HG03064 (cell line): ENCODE results near the gene OR6B3.
"Not testable (repeated sequence)": the region's sequence is repeated elsewhere in the genome, so short reads cannot be mapped to it uniquely, and the experiment has no call there.

Experiments used
- ATAC-seq: cut with Tn5 transposase; IDR thresholded peaks from one replicate; pipeline ENCODE4 v1.9.1; 2021; ENCODE audit warnings: low read depth; ENCODE audit not compliant: unreplicated experiment

The OR6B3 gene

DNA sequence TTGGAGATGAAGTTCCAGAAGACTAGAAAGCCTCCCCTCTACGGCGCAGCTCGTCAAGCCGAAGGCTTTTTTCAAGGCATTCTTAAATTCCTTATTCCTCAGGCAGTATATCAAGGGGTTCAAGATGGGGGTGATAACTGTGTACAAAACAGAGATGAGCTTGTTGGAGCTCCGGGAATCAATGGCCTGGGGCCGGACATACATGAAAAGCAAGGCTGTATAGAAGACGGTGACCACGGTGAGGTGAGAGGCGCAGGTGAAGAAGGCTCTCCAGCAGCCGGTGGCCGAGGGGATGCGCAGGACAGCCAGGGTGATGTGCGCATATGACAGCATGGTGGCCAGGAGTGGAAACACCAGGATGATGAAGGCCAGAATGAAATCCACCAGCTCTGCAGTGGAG, 8.2 kb downstream of the OR6B3 start:
- ATAC-seq = no peak

- ATAC-seq = not testable (repeated sequence)
These were observed 9.2 kb downstream of the OR6B3 start for GRCh38 chr2:240044096-240044495.

DNA sequence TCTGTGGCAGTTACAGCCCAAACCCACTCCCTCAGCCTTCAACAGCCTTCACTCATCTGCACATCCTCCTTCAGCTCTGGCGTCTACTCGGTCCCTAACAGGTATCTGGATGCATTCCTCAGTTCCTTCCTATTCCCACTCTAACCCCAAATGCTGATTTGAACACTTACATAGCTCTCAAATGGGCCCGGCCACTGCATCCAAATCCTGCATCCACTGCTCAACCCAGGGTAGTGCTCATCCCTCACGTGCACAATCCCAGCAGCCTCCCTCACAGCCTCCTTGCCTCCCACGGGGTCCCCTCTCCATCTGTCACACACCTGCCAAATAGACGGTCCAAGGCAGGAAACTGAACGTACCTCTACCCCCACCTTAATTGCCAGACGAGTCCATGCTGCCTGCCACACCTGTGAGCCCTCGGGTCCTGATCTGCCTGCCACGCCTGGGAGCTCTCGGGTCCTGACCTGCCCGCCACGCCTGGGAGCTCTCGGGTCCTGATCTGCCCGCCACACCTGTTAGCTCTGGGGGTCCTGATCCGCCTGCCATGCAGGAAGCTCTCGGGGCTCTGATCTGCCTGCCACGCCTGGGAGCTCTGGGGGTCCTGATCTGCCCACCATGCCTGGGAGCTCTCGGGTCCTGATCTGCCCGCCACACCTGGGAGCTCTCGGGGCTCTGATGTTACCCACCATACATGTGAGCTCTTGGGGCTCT, 9.9 kb downstream of the OR6B3 start:
- no peak for ATAC-seq

- no peak for ATAC-seq
These were observed 10.6 kb downstream of the OR6B3 start for GRCh38 chr2:240042740-240043139.

GRCh38 chr2:240041363-240041762, 12.0 kb downstream of the OR6B3 start:
- no peak for ATAC-seq

DNA sequence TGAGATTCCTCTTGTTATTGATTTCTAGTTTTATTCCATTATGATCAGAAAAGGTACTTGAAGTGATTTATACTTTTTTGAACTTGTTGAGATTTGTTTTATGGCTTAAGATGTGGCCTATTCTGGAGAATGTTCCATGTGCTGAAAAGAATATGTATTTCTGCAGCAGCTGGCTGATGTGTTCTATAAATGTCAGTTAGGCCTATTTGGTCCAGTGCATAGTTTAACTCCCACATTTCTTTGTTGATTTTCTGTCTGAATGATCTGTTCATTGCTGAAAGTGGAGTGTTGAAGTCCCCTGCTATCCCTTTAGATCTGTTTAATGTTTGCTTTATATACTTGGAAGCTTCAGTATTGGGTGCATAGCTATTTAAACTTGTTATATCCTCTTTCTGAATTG, 16.0 kb downstream of the OR6B3 start:
- ATAC-seq = no peak

DNA sequence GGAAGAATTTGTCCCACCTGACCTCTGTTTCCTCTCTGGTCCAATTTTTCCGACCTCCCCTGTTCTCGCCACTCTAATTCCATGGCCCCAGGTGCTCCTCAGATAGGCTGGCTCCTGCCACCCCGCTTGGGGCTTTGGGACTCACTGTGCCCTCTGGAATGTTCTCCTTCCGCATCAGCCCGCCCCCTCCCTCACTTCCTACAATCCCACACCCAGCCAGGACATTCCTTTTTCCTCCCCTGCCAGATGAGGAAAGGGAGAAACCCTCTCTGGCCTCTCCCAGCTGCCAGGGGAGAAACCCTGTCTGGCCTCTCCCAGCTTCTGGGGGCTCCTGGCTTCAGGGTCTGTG, 20.0 kb downstream of the OR6B3 start:
- no peak for ATAC-seq

DNA sequence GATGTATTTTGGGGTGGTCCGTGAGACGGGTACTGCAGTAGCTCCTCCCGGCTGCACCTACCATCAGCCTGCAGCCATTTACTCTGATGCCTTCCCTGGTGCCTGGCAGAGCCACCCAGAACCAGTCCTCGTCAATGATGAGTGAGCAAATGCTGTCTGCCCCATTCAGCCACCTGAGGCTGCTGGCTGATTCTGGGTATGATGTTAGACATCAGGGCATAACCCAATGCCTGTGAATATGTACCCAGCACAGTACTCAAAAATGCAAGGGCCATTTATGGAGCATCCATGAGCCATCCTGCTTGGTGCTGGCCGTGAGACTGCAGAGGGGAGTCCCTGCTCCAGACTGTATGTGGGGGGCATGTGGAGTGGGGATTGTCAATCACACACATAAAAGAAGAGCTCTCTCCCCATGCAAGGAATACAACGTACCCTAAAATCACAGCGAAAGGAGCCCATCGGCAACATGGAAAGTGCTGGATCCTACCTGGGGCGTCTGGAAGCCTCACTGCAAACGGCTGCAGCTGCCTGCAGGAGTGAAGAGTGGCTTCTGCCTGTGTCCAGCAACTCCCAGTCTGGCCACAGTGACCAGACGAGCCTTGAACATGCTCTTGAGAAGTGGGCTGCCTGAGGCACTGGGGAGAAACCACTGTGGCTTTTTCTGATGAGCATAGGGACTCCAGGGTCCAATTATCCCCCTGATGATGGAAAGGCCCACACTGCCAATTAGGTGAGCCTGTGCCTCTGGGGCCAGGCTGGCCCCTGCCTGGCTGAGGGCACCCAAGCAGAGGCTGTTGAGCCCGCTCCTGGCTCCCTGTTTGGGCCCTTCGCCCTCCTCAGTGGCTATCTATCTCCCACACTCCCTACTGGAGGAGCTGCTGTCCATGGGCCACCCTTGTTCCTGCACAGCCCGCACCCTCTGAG, 20.7 kb downstream of the OR6B3 start:
- no peak for ATAC-seq

- no peak for ATAC-seq
These were observed 22.8 kb downstream of the OR6B3 start, which contains the start of gene OR6B2 for GRCh38 chr2:240030379-240031094. Gene OR6B2, minus strand, starts transcription at chr2:240030429. Its CDS starts 0 bp downstream, at chr2:240030429.

- ATAC-seq = peak; percentile 15
These were observed 28.6 kb downstream of the OR6B3 start for GRCh38 chr2:240024766-240025165.

- ATAC-seq = no peak
These were observed 29.5 kb downstream of the OR6B3 start for GRCh38 chr2:240023792-240024191.

GRCh38 chr2:240021488-240022104, 31.7 kb downstream of the OR6B3 start:
- ATAC-seq = no peak

DNA sequence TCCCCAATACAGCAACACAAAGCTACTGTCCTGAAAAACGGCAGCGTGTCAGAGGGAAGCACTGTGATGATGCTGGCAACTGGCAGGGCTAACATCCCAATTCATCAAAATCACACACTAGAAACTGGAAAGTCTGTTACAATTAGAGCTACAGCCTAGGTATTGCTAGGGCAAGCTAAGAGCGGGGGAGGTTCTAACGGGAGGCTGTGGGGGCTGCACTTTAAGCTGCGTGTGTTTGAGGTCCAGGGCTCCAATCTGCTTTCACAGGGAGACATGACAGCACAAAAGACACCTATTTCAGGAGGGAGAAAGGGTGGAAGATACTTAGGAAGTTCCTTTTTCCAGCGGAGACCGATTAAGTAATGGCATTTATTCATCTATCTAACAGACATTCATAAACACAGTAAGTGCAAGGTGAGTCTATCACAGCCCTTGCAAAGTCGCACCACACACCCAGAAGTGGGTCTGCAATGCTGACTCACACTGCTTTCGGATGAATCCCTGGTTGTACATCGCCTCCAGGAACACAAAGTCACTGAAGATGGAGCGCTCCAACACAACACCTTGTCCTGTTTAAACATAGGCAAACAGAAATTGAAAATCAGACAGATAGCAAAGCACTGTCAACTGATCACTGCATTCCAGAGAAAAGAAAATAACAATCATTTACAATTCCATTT, 35.1 kb downstream of the OR6B3 start:
- ATAC-seq = no peak

- ATAC-seq = no peak
These were observed 39.0 kb downstream of the OR6B3 start for GRCh38 chr2:240014327-240014726.

- no peak for ATAC-seq
These were observed 40.0 kb downstream of the OR6B3 start for GRCh38 chr2:240013343-240013742.

DNA sequence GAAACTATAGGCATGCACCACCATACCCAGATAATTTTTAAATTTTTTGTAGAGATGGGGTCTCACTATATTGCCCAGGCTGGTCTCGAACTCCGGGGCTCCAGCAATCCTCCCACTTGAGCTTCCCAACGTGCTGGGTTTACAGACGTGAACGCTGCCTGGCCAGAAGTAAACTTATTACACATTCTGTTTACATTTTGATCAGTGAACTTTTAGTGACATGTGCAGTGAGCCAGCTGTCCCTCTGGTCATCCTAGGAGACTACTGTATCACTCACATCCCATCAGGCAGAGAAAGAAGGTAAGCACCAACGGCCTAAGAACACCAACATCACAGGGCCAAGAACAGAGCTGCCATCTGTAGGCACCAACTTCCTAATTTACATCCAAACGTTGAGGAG, 50.3 kb downstream of the OR6B3 start:
- ATAC-seq = no peak

DNA sequence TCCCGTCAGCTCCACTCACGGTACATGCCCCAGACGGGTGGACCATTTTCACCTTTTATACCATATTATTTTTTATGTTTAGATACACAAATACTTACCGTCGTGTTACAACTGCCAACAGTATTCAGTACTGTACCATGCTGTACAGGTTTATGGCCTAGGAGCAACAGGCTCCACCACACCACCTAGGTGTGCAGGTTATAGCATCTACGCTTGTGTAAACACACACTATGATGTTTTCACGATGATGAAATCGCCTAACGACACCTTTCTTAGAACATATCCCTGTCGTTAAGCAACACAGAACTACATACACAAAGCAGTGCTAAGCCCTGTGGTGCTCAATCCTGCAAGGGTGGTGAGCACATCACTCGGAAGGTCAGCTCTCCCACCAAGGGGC, 52.6 kb downstream of the OR6B3 start:
- ATAC-seq = no peak

GRCh38 chr2:239997686-239998409, 55.5 kb downstream of the OR6B3 start:
- no peak for ATAC-seq
